COLO829 (cell line): Measurements from ENCODE around the gene SLC8A3.

Source experiments
- DNase-seq: peaks from one replicate; pipeline ENCODE4 v3.0.0; 2012; ENCODE audit warnings: low spot score

The SLC8A3 gene

DNA sequence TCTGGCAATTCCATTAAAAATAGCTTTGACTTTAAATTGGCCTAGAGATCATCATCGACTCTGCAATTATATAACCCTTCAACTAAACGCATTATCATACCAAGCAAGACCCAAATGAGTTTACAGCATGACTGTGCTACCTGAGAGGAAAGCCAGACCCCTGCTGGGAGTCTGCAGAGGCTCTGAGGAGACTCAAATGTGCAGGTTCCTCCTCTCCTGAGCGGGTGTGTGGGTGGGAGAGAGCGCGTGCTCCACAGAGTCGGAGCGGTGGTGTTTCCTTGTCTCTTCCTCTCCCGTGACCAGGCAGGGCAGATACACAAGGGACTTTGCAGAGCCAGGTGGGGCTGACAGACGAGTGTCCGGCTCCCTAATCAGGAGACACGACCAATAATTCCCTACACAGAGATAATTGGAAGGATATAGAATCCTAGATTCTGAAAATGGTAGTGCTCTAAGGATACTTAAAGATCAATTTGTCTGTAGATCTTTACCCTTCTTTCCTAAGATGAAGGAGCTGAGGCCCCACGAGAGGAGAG, 74.1 kb downstream of the SLC8A3 start:
- no peak for DNase-seq

DNA sequence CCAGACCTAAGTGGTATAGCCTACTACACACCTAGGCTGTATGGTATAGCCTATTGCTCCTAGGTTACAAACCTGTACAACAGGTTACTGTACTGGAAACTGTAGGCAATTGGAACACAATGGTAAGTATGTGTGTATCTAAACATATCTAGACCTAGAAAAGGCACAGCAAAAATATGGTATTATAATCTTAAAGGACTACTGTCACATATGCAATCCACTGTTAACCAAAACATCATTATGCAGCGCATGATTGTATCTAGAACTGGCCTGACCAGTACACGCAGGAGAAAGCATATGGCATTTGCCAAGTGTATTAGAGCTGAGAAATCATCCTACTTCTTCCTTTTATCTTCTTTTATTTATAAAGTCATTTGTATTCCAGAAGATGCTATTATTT, 75.5 kb downstream of the SLC8A3 start:
- DNase-seq: no peak

DNA sequence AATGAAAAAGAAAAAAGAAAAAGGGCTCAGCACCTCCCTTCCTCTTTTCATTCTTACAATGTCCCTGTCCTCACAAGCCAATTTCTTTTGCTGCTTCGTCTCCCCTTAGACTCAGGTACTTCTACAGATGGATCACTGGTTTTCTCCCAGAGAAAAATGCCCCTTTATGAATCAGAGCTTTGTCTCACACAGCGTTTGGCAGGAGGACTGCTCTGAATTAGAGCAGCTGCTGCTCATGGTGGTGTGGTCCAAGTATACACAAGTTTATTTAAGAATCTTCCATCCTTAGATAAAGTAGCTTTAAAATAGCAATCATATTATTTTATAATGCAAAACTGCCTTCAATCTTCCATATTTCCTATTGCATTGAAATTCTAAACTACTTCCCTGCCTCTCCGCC, 80.3 kb downstream of the SLC8A3 start:
- DNase-seq: no peak

DNA sequence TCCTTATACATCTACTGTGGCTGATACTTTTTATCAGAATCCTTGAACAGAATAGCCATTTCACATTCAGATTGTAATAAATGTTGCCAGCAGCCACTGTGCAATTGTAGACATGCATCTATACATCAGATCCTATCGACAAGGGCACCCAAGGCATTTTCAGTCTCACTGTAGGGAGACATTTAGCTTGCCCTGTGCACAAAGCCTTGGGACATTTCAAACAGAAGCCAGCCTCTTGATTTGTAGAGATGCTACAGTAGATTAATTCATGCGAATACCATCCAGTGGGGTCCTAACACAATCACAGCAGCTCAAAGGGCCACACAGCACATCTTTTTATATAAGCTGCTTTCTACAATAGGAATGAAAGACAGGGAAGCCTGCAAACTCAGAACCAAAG, 81.4 kb downstream of the SLC8A3 start:
- no peak for DNase-seq

DNA sequence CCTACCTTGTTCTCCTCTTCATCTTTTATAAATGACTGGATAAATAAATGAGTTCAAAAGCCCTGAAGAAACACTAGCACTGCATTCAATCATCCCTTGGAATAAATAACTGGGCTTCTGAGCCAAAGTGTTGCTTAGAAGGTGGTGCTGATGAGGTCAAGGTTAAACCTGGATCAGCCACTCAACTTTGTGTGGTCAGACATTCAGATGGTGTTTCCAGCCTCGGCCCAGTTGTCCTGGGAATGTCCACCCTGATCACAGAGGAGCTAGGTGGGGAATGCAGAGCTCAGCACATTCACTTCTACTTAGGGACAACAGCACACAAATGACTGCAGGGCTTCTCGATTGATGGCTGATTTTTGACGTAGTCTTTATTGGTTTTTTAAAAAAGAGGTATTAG, 88.7 kb downstream of the SLC8A3 start:
- DNase-seq: no peak

DNA sequence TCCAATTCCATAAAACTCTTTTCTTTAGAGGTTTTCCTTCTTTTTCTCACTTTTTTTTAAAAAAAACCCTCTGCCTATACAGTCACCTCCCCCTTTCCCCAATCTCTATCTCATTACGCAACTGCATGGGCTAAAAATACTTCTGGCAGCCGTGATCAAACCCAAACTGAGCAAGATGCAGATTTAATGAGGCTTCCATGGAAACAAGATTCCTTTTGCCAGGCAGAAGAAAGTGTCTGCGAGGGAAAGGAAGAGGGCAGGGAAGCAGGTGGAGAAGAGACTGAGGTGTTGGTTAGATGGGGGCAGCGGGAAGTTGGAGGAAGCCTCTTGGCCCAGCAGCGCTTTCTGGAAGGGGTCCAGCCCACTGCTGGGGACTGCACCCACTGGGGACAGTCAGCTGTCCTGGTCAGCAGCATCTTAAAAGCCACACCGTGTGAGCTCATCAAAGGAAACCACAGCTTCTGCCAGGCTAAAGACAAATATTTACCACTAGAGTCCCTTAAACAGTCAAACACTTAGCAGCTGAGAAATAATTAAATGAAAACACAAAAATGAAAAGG, 90.4 kb downstream of the SLC8A3 start:
- no peak for DNase-seq

DNA sequence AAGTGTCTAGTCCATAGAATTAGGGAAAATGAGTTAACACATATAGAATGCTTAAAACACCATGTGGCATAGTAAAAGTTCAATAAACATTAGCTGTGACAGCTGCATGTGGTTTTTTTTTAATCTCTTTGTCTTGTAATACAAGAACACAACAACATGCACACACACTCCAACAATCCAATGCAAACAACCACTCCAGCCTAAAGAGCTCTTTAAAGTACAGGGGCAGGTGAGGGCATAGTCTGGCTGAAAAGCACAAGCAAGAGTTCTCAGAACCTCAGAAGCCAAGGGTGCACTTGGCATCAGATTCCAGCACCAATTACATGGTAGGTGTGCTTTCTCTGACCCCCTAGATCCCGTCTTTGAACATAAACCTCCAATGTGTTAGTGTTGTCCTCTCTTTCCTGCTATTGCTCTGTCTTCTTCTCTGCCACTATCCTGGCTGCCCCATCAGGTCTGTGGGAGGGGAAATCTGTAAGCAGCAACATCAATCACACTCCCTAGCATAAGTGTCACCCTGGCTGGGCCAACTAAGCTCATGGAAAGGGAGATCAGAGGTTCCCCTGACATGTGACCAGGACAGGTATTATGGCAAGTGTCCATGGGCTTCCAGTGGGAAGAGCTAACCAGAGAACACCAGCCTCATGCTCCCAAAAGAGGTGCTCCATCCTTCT, 91.0 kb downstream of the SLC8A3 start:
- DNase-seq: no peak

DNA sequence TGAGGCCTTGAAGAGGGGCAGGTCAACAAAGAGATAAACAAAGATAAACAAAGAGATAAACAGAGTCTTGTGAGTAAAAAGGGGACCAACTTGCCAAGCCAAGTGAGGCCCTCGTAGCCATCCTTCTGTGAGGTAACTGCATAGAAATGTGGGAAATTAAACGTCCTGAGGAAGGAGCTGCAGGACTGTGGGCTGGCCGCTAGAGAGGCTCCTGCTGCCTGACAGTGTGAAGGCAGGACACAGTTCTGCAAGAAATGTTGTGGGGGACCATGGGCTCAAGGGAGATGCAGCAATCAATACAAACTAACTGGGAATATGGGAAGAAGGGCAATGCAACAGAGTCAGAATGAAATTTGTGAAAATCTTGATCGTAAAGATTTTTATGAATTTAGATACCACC, 91.9 kb downstream of the SLC8A3 start:
- no peak for DNase-seq

DNA sequence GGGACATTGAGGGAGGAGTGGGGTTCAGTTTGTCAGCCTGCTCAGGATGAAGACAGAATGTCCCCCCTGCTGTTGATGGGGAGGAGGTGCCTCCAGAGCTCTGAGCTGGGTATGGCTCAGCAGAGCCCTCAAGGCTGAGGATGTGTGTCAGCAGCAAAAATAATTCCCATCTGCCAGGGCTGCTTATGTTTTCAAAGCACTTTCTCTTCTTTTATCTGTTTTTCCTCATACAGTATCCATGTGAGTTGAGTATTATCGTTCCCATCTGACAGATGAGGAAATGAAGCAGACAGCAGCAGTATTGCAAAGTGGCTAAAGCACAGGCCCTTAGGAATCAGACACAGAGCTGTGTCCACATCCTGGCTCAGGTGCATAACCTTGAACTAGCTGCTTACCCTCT, 94.1 kb downstream of the SLC8A3 start:
- DNase-seq: no peak

DNA sequence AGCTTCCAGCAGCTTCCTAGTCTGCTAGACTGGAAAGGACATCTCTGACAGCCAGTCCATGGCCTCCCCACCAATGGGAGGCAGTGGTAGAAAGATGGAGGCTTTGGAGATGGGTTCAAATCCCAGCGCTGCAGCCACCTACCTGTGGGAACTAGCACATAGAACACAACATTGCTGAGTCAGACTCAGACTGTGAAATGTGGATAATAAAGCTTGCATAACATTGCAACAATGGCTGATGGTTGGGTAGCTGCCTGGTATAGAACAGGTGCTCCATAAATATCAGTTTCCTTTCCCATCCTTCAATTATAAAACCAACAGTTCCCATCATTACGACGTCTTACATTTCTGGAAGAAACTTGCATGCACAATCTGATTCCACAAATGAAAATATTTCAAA, 94.6 kb downstream of the SLC8A3 start:
- DNase-seq: no peak

DNA sequence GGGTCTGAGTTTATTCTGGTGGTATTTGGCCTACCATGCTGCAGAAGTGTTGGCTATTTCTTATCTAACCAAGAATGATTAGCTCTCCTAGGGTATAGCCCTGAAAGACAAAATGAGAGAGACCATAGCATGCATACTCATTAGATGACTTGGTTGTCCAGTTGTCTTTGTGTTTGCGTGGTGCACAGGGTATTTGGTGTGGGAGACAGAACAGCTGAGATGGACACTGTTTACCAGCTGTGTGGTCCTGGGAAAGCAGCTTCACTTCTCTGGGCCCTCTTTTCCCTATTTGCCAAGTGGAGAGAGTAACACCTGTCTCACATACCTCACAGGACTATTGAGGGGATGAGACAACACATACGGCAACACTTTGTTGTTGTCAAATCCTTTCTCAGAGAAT, 95.6 kb downstream of the SLC8A3 start:
- no peak for DNase-seq

DNA sequence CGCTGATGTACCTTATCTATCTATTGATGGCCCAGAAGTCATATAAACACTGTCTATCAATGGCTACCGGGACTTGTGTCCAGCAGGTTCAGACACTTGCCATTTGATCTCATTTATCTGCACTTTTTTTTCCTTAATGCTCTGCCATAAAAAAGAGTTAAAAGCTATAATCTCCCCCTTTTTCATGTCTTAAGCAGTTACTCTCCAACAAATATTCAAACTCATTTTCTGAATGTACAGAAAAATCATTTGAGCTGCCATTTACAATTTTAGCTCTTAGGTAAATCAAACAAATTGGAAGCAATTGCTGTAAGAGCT, 101.4 kb downstream of the SLC8A3 start:
- no peak for DNase-seq

DNA sequence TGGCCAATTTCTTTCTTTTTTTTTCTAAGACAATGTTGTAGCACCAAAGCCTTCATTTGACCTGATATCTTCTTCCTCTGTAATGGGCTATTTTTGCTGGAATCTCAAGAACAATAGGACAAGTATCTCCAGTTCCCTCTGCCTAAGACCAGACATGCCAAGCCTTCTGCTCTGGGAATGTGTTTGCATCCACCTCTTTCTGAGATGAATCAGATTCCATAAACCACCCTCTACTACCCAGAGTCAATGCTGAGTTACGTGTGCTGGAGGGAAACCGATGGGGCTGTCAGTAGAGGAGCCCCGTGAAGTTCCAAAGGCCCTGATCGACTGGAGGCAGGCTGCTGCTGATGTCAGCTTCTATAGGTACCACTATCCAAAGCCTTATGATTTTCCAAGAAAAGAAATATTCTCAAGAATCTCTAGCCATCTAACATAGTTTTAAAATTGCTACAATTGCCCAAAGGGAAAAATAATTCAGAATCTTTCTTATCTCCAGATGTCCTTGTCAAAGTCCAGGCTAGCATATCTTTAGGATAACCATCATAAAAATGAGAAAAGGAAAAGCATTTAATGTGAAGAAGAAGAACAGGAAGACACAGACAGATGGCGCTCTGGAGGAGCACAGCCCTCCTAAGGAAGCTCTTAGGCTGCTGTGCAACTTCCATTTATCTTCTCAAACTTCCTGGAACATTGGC, 101.9 kb downstream of the SLC8A3 start:
- DNase-seq: no peak

DNA sequence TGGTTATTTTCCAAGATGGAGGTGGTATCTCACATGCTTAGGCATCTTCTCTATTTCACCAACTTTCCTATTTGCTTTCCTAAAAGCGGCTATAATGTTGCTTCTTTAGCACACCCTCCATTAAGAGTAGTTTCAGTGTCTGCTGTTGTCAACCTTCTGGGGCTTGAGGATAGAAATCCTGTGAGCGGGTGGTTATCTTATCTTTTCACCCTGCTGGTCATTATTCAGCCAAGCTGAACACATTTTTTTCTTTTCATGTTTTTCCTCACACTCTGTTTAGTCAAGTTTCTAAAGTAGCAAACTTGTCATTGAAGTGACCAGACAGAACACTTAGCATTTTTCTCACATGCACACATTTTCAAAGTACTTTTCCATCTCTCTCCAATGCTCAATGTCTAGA, 104.5 kb downstream of the SLC8A3 start:
- DNase-seq: no peak

DNA sequence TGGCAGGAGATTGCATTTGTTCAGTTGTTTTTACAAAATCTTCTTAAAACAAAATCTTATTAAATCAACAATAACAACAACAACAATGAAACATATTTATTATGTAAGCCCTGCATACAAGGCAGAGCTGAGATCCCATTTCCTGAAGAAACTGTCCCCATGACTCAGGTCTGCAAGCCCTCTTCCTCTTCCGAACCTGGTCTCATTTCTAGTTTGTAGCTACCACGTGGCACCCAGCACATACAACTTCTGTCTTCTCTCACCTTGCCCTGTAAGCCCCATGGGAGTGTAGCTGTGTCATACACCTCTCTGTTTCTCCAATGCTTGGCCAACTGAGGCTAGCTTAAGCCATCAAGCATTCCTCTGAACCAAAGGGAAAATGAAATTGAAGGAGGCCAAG, 106.4 kb downstream of the SLC8A3 start:
- DNase-seq: no peak

DNA sequence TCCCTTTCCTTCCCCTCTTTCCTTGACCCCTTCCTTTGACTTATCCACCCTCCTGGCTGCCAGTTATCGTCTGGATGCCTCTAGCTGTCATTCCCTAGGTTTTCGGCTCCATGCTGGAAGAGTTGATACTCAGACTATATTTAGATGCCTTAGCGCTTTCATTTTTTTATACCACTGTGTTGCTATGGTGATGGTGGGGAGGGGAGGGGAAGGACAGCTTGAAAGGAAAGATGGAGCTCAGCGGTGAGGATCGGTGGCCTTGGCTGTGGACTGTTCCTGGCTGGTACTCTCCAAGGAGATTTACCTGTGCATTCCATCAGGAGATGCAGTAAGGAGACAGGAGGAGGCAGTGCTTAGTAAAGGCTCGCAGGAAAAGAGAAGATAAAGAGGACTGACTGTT, 108.7 kb downstream of the SLC8A3 start:
- no peak for DNase-seq

DNA sequence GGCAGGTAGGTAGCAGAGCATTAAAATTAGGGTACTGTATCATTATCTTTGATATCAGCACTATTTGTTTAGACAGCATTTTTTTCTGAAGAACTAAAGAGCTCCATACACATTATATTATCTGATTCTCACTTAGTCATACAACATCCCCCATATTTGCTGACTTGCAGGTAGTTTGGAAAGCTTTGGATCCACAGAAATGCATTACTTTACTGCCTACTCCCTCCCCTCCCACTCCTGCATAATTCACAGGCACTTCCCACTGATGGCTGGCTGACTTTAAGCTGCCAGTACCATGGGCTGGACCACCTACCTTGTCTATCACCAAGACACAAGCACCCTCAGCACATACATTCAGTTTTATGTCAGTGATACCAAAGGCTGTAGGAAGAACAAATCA, 110.4 kb downstream of the SLC8A3 start:
- DNase-seq: no peak

DNA sequence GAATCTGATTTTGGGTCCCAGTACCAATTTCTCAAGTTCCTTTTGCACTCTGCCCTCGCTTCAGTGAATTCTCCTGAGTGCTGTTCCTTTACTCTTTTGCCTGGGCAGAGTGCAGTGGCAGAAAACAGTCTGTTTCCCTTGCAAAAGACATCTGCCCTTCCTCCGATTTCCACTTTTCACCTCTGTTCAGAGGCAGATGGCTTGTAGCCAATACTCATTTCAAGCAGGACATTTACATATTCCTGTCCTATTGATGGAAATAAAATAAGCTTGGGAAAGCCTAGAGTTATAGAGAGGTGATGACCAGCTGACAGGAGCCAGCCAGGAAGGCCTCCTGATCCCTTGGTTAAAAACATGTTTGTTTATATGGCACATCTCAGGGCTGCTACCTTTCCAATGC, 111.0 kb downstream of the SLC8A3 start:
- no peak for DNase-seq

DNA sequence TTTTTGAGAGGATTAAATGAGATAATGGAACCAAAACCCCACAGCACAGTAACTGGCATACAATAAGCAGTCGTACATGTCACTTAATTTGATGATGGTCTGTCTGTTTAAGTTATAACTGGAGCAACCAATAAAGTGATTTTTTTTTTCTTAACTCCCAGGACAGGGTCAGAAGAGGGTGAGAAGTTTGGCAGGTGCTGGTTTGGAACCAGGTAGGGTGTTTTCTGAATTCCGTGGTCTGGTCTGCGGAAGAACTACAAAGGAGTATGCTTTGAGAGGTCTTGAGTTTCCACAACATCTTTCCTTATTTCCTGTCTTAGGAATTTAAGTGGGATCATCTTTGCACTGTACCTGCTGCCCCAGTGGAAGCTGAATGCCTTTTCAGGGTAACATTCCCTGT, 111.7 kb downstream of the SLC8A3 start:
- no peak for DNase-seq

DNA sequence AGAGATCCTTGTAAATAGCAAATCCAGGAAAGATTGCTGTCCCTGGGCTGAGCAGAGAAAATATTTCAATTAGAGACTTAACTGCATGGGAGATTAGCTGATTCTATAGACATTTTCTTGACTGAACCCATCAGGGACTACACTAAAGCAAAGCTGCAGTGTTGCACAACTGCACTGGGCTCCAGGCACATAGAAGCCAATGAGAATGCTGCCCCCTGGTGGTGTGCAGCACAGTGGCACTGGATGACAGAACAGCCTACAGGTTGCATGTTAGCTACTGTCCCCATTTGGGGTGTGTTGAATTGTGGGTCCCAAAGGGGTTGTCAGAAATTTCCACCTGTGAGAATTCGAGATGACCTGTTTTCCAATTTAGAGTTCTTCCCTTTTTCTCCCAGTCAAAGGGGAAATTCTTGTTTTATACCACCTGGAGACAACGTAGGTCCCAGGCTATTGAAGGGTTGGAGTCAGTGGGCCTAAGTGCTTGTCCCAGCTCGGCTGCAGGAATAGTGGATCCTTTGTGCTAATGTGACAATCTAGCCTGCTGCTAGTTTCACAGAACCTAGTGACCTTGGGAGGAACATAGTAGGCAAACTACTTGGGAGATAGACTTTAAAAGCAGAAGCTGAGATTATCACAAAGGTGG, 114.7 kb downstream of the SLC8A3 start:
- DNase-seq: peak; percentile 79

DNA sequence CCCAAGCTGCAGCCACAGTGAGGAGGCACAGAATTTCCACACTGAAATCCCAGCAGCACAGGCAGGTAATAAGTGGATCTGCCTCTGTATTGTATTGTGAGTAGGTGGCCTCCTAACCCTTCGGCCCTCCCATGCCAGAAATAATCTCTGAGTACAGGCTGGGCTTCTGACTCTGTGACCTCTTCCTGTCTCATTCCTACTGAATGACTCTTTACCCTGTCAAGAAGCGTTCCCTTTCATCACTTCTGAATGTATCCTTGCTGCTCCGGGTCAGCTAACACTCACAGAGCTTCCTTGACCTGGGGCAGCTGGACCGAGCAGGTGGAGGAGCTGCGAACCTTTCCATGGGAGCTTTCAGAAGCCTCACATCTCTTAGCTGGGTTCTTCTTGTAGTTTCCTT, 119.6 kb downstream of the SLC8A3 start:
- no peak for DNase-seq

DNA sequence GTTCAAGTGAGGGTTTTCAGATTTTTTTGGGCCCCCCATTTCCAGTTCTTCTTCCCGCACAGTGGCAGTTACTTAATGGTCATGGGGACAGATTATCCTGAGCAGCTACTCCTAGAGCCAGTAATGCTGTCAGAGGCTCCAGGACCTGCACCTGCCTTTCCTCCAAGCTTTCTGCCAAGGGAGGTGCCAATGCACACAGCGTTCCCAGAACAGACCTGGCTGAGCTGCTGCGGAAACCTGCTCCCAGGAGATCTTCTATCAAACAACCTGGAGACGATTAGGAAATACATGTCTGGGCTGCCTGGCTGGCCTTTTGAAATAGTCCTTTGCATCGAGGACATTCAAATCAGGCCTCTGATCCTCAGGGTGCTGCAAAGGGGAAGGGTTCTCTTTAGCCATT, 120.9 kb downstream of the SLC8A3 start:
- DNase-seq: no peak

DNA sequence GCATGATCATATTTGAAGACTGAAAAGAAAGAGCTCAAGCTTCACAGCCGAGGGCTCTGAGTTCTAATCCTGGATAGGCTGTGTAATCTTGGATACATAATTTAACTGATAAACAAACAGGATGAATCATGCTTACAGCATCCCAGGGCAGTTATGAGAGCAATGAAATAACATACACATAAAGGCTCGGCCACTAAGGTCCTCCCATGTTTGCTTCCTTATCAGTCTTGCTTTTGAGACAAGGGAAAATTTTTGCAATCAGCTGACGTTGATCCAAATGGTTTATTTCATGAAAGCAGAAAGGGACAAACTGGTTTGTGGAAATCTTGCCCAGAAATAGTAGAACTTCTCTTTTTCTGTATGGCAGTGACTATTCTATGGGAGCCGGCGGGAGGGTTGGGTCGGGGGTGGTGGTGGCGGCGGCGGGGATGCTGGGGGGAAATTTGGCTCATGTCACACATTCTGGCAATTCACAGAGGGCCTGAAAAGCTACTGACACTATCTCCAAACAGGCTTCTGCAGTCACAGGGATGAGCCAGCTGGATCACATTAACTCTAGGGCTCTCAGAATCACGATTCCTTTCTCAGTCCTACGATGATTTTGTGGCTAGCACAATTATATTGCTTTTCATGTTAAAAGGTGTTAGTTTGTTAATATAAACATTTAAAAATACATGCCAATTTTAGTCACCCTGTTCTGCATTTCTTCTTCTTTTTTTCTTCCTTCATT, 124.5 kb downstream of the SLC8A3 start:
- no peak for DNase-seq
